ENCODE measurements around the gene CEACAM6.
A peak's percentile ranks its signal among the peaks of the same experiment; 100 is the strongest.
"Not testable (repeated sequence)": the region's sequence is repeated elsewhere in the genome, so short reads cannot be mapped to it uniquely, and the experiment has no call there.

CEACAM6 gene

DNA sequence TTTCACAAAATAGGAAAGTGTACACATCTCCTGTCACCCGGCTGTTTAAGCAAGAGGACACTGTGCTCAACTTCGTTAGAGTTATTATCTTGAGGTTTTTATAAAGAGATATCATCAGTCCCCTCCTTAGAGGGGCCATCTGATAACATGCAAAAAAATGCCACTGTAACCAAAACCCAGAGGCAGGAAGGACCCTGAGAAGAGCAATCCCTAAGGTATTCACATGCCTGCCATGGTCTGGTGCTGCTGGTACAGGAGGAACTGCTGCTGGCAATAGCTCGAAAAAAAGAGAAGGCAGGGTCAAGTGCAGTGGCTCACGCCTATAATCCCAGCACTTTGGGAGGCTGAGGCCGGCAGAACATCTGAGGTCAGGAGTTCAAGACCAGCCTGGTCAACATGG, 28.3 kb downstream of the CEACAM6 start:
- no peaks in the 10 kb centered on the region for H3K9me3 ChIP-seq (ENCODE audit: control insufficient read depth, insufficient read depth, low read length)
- H3K27me3 ChIP-seq (ENCODE audit: control insufficient read depth, insufficient read depth, low read length), result peaks cover 16% of the 10 kb centered on the region
- no peak overlapping the region for H3K27ac ChIP-seq (ENCODE audit: low read depth, low read length)
- H3K4me3 ChIP-seq (ENCODE audit: low read depth, low read length), result no peak overlapping the region
- H3K9ac ChIP-seq (ENCODE audit: low read depth, low read length), result no peak overlapping the region
- H3K36me3 ChIP-seq (ENCODE audit: control insufficient read depth, insufficient read depth, low read length), result no peaks in the 10 kb centered on the region
- H3K4me1 ChIP-seq (ENCODE audit: control insufficient read depth, insufficient read depth, low read length), result no peaks in the 10 kb centered on the region

- Histone ChIP-seq H3K9me3 (ENCODE audit: control insufficient read depth, insufficient read depth, low read length) (no peaks in the 10 kb centered on the region), H3K27me3 (ENCODE audit: control insufficient read depth, insufficient read depth, low read length) (peaks cover 16% of the 10 kb centered on the region), H3K4me1 (ENCODE audit: control insufficient read depth, insufficient read depth, low read length) (no peaks in the 10 kb centered on the region), H3K36me3 (ENCODE audit: control insufficient read depth, insufficient read depth, low read length) (no peaks in the 10 kb centered on the region), H3K27ac (ENCODE audit: low read depth, low read length) (no peak overlapping the region), H3K4me3 (ENCODE audit: low read depth, low read length) (no peak overlapping the region), H3K9ac (ENCODE audit: low read depth, low read length) (no peak overlapping the region)
Measured at GRCh38 chr19:41784312-41784711, 29.0 kb downstream of the CEACAM6 start.

- H3K36me3 ChIP-seq (ENCODE audit: control insufficient read depth, insufficient read depth, low read length), result no peaks in the 10 kb centered on the region
- H3K27ac ChIP-seq (ENCODE audit: low read depth, low read length), result no peak overlapping the region
- no peaks in the 10 kb centered on the region for H3K4me1 ChIP-seq (ENCODE audit: control insufficient read depth, insufficient read depth, low read length)
- H3K4me3 ChIP-seq (ENCODE audit: low read depth, low read length), result no peak overlapping the region
- peaks cover 16% of the 10 kb centered on the region for H3K27me3 ChIP-seq (ENCODE audit: control insufficient read depth, insufficient read depth, low read length)
- H3K9ac ChIP-seq (ENCODE audit: low read depth, low read length), result no peak overlapping the region
- H3K9me3 ChIP-seq (ENCODE audit: control insufficient read depth, insufficient read depth, low read length), result no peaks in the 10 kb centered on the region
Measured at GRCh38 chr19:41784743-41785142, 29.4 kb downstream of the CEACAM6 start.

GRCh38 chr19:41785653-41786052, 30.3 kb downstream of the CEACAM6 start:
- Histone ChIP-seq H3K9me3 (ENCODE audit: control insufficient read depth, insufficient read depth, low read length) (no peaks in the 10 kb centered on the region), H3K4me1 (ENCODE audit: control insufficient read depth, insufficient read depth, low read length) (no peaks in the 10 kb centered on the region), H3K4me3 (ENCODE audit: low read depth, low read length) (peak overlapping the region; percentile 51), H3K36me3 (ENCODE audit: control insufficient read depth, insufficient read depth, low read length) (no peaks in the 10 kb centered on the region), H3K9ac (ENCODE audit: low read depth, low read length) (no peak overlapping the region), H3K27ac (ENCODE audit: low read depth, low read length) (no peak overlapping the region), H3K27me3 (ENCODE audit: control insufficient read depth, insufficient read depth, low read length) (peaks cover 16% of the 10 kb centered on the region)

GRCh38 chr19:41787055-41787454, 31.7 kb downstream of the CEACAM6 start:
- no peaks in the 10 kb centered on the region for H3K9me3 ChIP-seq (ENCODE audit: control insufficient read depth, insufficient read depth, low read length)
- no peak overlapping the region for H3K9ac ChIP-seq (ENCODE audit: low read depth, low read length)
- H3K36me3 ChIP-seq (ENCODE audit: control insufficient read depth, insufficient read depth, low read length), result no peaks in the 10 kb centered on the region
- H3K4me3 ChIP-seq (ENCODE audit: low read depth, low read length), result no peak overlapping the region
- no peaks in the 10 kb centered on the region for H3K4me1 ChIP-seq (ENCODE audit: control insufficient read depth, insufficient read depth, low read length)
- H3K27me3 ChIP-seq (ENCODE audit: control insufficient read depth, insufficient read depth, low read length), result peaks cover 16% of the 10 kb centered on the region
- no peak overlapping the region for H3K27ac ChIP-seq (ENCODE audit: low read depth, low read length)

GRCh38 chr19:41788518-41788917, 33.2 kb downstream of the CEACAM6 start:
- H3K9ac ChIP-seq (ENCODE audit: low read depth, low read length); H3K27ac ChIP-seq (ENCODE audit: low read depth, low read length); H3K9me3 ChIP-seq (ENCODE audit: control insufficient read depth, insufficient read depth, low read length); H3K36me3 ChIP-seq (ENCODE audit: control insufficient read depth, insufficient read depth, low read length); H3K4me3 ChIP-seq (ENCODE audit: low read depth, low read length); H3K4me1 ChIP-seq (ENCODE audit: control insufficient read depth, insufficient read depth, low read length): not testable (repeated sequence)
- H3K27me3 ChIP-seq (ENCODE audit: control insufficient read depth, insufficient read depth, low read length), result peaks cover 16% of the 10 kb centered on the region

GRCh38 chr19:41789053-41789452, 33.7 kb downstream of the CEACAM6 start:
- not testable (repeated sequence) for H3K9ac ChIP-seq (ENCODE audit: low read depth, low read length); H3K4me3 ChIP-seq (ENCODE audit: low read depth, low read length)
- peaks cover 16% of the 10 kb centered on the region for H3K27me3 ChIP-seq (ENCODE audit: control insufficient read depth, insufficient read depth, low read length)

GRCh38 chr19:41792513-41793413, 37.4 kb downstream of the CEACAM6 start:
- no peak overlapping the region for H3K27ac ChIP-seq (ENCODE audit: low read depth, low read length)
- no peak overlapping the region for H3K4me3 ChIP-seq (ENCODE audit: low read depth, low read length)
- no peak overlapping the region for H3K9ac ChIP-seq (ENCODE audit: low read depth, low read length)
- no peaks in the 10 kb centered on the region for H3K4me1 ChIP-seq (ENCODE audit: control insufficient read depth, insufficient read depth, low read length)
- H3K9me3 ChIP-seq (ENCODE audit: control insufficient read depth, insufficient read depth, low read length), result no peaks in the 10 kb centered on the region
- no peaks in the 10 kb centered on the region for H3K36me3 ChIP-seq (ENCODE audit: control insufficient read depth, insufficient read depth, low read length)
- H3K27me3 ChIP-seq (ENCODE audit: control insufficient read depth, insufficient read depth, low read length), result no peaks in the 10 kb centered on the region

More at GRCh38 chr19:41789053-41789452, 33.7 kb downstream of the CEACAM6 start:
- H3K4me1 ChIP-seq (ENCODE audit: control insufficient read depth, insufficient read depth, low read length); H3K36me3 ChIP-seq (ENCODE audit: control insufficient read depth, insufficient read depth, low read length); H3K27ac ChIP-seq (ENCODE audit: low read depth, low read length); H3K9me3 ChIP-seq (ENCODE audit: control insufficient read depth, insufficient read depth, low read length): not testable (repeated sequence)

GRCh38 chr19:41793414-41793727, 38.0 kb downstream of the CEACAM6 start:
- H3K4me1 ChIP-seq (ENCODE audit: control insufficient read depth, insufficient read depth, low read length), result no peaks in the 10 kb centered on the region
- H3K36me3 ChIP-seq (ENCODE audit: control insufficient read depth, insufficient read depth, low read length), result no peaks in the 10 kb centered on the region
- no peaks in the 10 kb centered on the region for H3K9me3 ChIP-seq (ENCODE audit: control insufficient read depth, insufficient read depth, low read length)
- H3K27me3 ChIP-seq (ENCODE audit: control insufficient read depth, insufficient read depth, low read length), result no peaks in the 10 kb centered on the region
- no peak overlapping the region for H3K4me3 ChIP-seq (ENCODE audit: low read depth, low read length)
- H3K9ac ChIP-seq (ENCODE audit: low read depth, low read length), result no peak overlapping the region
- H3K27ac ChIP-seq (ENCODE audit: low read depth, low read length), result no peak overlapping the region

GRCh38 chr19:41795031-41795461, 39.7 kb downstream of the CEACAM6 start:
- H3K9ac ChIP-seq (ENCODE audit: low read depth, low read length), result no peak overlapping the region
- no peaks in the 10 kb centered on the region for H3K27me3 ChIP-seq (ENCODE audit: control insufficient read depth, insufficient read depth, low read length)
- H3K4me1 ChIP-seq (ENCODE audit: control insufficient read depth, insufficient read depth, low read length), result no peaks in the 10 kb centered on the region
- no peaks in the 10 kb centered on the region for H3K36me3 ChIP-seq (ENCODE audit: control insufficient read depth, insufficient read depth, low read length)
- no peaks in the 10 kb centered on the region for H3K9me3 ChIP-seq (ENCODE audit: control insufficient read depth, insufficient read depth, low read length)
- no peak overlapping the region for H3K27ac ChIP-seq (ENCODE audit: low read depth, low read length)
- no peak overlapping the region for H3K4me3 ChIP-seq (ENCODE audit: low read depth, low read length)

DNA sequence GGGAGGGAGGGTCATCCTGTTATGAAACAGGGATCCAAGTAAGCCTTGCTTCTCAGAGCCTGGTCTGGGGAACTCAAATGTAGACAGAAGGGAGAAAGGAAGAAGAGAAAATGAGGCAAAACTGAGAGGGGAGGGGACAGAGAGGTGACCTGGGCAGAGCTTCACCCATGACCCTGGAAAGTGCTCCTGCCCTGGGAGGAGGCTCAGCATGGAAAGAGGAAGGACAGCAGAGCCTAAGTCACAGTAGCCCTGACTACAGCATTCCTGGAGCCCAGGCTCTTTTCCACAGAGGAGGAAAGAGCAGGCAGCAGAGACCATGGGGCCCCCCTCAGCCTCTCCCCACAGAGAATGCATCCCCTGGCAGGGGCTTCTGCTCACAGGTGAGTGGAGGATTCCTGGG, 41.0 kb downstream of the CEACAM6 start, which contains the start of gene CEACAM3:
Gene CEACAM3 (plus strand): TSS at position 226 of the 400 bp plus-strand sequence. CDS start 91 bp downstream, at position 317.
- Histone ChIP-seq H3K27me3 (ENCODE audit: control insufficient read depth, insufficient read depth, low read length) (no peaks in the 10 kb centered on the region), H3K9me3 (ENCODE audit: control insufficient read depth, insufficient read depth, low read length) (no peaks in the 10 kb centered on the region)

More for the DNA sequence above, 41.0 kb downstream of the CEACAM6 start, which contains the start of gene CEACAM3:
- Histone ChIP-seq H3K4me3 (ENCODE audit: low read depth, low read length) (no peak within 1 kb of the TSS), H3K27ac (ENCODE audit: low read depth, low read length) (no peak within 1 kb of the TSS), H3K9ac (ENCODE audit: low read depth, low read length) (no peak within 1 kb of the TSS), H3K4me1 (ENCODE audit: control insufficient read depth, insufficient read depth, low read length) (no peaks in the 10 kb centered on the region), H3K36me3 (ENCODE audit: control insufficient read depth, insufficient read depth, low read length) (no peaks in the 10 kb centered on the region)
